Kasumi-1 (cell line): Measurements from ENCODE around the gene ATRN.
"Not testable (repeated sequence)": the region's sequence is repeated elsewhere in the genome, so short reads cannot be mapped to it uniquely, and the experiment has no call there.

ENCODE experiments used
- DNase-seq, 2 experiments: peaks; one replicate each; lab custom pipeline; 2025; lab: John Stamatoyannopoulos, UW

Gene ATRN

GRCh38 chr20:3515379-3516170 is 44.8 kb downstream of the ATRN start:
- DNase-seq = no peak

GRCh38 chr20:3521852-3522740 is 51.3 kb downstream of the ATRN start:
- DNase-seq = no peak

DNA sequence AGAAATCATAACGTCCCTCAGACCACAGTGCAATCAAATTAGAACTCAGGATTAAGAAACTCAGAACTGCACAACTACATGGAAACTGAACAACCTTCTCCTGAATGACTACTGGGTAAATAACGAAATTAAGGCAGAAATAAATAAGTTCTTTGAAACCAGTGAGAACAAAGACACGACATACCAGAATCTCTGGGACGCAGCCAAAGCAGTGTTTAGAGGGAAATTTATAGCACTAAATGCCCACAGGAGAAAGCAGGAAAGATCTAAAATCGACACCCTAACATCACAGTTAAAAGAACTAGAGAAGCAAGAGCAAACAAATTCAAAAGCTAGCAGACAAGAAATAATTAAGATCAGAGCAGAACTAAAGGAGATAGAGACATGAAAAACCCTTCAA is 53.9 kb downstream of the ATRN start:
- DNase-seq = not testable (repeated sequence)

- DNase-seq = no peak
Observed at GRCh38 chr20:3532089-3532615, 61.3 kb downstream of the ATRN start.

- DNase-seq = not testable (repeated sequence)
Observed at GRCh38 chr20:3537733-3538132, 66.9 kb downstream of the ATRN start.

- DNase-seq = no peak
Observed at GRCh38 chr20:3539311-3540107, 68.7 kb downstream of the ATRN start.

DNA sequence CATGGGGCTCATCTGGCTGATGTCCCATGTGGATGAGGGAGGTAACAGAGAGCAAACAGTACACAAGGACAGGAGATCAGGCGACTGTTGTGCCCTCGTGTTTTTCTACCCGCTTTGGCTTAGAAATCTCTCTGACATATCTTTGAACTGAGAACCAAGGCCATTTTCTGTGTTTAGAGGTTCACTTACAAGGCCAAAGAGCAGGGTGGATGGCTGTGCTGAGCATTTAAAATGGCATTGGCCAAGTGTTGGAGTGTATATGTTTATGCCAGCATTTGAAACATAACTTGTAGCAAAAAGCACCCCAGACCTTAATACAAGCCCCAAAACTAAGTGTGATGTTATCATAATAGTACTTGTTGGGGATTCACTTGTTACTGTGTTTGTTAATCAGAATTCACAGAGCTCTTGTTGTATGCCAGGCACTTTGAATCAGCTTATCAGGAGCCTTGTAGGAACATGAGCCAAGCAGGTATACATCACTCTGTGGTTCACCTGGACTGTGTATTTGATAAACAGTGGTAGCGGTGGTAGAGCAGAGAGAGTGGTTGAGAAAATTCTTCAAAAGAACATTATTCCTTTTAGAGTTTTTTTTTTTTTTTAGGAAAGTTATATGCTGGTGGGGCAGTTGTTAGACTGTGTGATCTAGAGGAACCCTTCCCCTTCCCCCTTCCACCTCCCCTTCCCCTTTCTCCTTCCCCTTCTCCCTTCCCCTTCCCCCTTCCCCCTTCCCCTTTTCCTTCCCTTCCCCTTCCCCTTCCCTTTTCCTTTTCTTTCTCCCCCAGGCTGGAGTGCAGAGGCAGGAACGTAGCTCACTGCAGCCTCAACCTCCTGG is 71.3 kb downstream of the ATRN start:
- no peak for DNase-seq

- no peak for DNase-seq
Observed at GRCh38 chr20:3543901-3544507, 73.2 kb downstream of the ATRN start.

- DNase-seq = no peak
Observed at GRCh38 chr20:3545401-3545925, 74.6 kb downstream of the ATRN start.

GRCh38 chr20:3547906-3548305 is 77.1 kb downstream of the ATRN start:
- DNase-seq = no peak

DNA sequence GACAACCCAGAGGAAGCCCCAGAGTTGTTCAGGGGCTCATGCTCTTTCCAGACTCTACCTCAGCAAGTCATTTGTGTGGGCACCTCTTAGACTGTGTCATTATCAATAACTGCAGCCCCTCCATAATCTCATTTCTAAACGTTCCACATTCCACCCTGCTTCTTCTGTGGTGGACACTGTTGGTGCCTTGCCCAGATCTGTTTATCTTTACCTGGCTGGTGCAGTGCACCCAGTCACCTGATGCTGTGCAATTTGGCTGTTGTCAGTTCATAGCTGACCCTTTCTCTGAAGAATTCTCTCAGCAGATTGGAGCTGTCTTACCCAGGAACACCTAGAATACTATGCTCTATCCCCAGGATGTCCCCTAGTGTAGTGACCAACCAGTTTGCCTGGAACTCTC is 80.0 kb downstream of the ATRN start:
- no peak for DNase-seq

- no peak for DNase-seq
Observed at GRCh38 chr20:3551681-3552434, 81.0 kb downstream of the ATRN start.

GRCh38 chr20:3553663-3554062 is 82.8 kb downstream of the ATRN start:
- no peak for DNase-seq

GRCh38 chr20:3557237-3557785 is 86.5 kb downstream of the ATRN start:
- peak; percentile 65 to 68 for DNase-seq

DNA sequence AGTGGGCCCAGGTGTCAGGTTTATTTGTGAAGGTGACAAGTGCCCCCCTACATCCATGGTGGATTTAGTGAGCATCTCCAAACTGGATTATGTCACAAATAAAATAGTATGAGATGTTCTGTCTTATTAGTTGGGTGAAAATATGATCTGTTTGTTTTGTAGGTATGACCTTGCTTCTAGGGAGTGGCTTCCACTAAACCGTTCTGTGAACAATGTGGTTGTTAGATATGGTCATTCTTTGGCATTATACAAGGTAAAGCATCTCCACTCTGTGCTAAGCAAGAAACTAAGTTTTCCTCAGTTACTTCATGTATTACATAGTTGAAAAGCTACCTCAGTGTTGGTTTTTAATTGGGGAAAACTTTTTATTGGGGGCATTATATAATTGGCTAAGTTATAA is 88.4 kb downstream of the ATRN start:
- DNase-seq = no peak

DNA sequence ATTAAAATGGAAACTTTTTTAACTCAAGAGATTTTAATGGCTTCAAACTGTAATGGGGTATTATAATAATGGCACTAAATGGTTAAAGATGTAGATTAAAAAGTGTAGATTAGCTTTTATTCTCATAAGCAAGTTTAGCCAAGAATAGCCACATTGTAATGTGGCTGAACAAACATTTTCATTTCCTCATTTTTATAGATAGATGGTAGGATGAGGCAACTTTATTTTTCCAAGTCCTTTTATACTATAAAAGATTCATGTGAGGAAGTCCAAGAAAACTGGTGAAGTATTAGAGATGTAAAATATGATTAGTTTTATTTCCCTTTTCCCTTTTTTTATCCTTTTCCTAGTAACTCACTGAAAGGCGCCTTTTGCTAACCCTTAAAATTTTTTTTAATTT is 88.8 kb downstream of the ATRN start:
- no peak for DNase-seq

- DNase-seq = no peak
Observed at GRCh38 chr20:3560162-3560561, 89.3 kb downstream of the ATRN start.

DNA sequence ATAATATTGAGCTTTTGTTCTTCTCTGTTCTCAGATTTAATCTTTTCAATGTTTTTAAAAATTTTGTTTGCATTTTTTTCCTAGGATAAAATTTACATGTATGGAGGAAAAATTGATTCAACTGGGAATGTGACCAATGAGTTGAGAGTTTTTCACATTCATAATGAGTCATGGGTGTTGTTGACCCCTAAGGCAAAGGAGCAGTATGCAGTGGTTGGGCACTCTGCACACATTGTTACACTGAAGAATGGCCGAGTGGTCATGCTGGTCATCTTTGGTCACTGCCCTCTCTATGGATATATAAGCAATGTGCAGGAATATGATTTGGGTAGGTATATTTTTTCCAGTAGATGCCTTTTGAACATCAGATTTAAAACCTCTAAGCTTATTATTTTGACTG is 89.8 kb downstream of the ATRN start:
- no peak for DNase-seq

- DNase-seq = no peak
Observed at GRCh38 chr20:3563133-3563532, 92.3 kb downstream of the ATRN start.
